GM19324 (cell line): ENCODE results near the gene PSD2.

Source experiments
- ATAC-seq: cut with Tn5 transposase; IDR thresholded peaks from one replicate; pipeline ENCODE4 v1.9.1; 2021; ENCODE audit warnings: mild to moderate bottlenecking, moderate library complexity; ENCODE audit not compliant: unreplicated experiment, low FRiP score

Gene PSD2

DNA sequence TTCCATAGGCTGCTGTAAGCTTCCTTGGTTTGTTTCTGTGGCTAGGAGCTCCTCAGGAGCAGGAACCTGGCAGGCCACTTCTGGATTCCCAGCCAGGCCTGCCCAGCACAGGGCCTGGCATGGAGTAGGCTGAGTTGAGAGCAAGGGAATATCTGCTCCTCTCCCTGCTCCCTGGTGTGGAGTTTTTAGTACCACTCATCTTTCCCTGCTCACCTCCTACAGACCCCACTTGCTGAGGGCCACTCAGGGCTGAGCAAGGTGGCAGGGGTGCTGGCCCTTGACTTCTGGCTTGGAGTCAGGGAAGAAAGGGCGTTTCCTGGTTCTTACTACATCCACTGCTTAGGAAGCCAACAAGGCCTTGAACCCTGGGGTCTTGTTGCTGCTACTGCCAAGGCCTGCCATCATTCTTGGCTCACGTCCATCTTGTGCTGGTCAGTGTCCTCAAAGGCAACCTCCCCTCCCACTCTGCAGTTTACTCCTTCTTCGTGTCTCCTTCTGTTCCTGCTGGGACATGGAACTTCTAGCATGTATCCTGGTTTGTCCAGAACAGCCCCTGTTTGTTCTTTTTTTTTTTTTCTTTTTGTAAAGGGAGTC, 54.9 kb downstream of the PSD2 start:
- no peak for ATAC-seq

DNA sequence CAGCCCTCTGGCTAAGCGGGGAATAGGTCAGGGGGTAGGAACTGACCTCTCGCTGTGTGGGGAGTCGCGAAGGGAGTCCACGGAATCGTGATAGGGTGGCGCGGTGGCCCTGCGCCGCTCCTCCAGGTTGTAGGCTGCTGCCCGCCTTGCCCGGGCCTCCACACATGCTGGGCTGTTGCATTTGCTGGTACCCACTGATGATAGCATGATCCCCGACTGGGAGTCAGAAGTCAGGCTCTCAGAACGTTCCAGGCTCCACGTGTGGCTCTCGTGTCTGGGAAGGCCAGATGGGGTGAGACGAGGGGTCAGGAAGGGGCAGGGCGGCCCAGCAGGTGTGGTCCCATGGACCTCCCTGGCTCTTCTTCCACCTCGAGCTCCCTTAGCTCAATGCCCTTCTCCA, 56.0 kb downstream of the PSD2 start:
- ATAC-seq, result no peak

DNA sequence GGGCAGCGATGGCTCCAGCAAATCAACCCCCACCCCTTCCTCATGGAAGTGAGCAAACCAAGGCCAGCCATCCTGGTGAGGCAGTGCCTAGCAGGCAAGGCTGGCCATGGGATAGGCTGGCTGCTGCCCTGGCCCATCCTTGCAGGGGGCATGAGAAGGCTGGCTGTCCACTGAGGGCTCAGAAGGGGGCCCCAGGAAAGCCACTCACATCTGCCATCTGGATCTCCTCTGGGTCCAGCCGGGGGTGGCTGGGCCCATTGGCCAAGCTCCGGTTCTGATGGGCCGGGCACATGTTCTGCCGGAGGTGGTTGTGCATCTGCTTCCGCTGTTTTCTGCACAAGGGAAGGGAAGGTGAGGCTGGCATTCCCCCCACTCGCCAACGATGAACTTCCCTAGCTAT, 57.1 kb downstream of the PSD2 start:
- ATAC-seq, result no peak

DNA sequence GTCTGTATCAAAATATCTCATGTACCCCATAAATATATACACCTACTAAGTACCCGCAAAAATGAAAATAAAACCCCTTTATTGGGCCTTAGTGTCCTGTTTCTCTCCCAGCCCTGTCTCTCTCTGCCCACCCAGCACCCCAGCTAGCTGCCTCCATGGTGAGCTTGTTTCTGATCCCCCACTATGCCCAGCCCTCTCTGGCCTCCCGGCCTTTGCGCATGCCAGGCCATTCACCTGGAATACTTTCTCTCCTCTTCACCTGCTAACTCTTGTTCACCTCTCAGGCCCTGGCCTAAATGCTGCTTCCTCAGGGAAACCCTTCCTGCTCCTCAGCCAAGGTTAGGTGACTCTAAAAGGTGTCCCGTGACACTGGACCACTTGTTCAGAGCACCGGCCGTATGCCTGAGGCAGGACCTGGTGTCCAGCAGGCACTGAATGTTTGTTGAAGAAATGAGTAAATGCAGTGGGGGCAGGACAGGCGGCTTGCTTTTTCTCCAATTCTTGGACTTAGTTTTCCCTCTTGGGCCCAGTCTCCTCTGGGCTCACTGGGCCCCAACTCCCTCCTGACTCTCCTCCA, 58.5 kb downstream of the PSD2 start:
- ATAC-seq, result no peak

DNA sequence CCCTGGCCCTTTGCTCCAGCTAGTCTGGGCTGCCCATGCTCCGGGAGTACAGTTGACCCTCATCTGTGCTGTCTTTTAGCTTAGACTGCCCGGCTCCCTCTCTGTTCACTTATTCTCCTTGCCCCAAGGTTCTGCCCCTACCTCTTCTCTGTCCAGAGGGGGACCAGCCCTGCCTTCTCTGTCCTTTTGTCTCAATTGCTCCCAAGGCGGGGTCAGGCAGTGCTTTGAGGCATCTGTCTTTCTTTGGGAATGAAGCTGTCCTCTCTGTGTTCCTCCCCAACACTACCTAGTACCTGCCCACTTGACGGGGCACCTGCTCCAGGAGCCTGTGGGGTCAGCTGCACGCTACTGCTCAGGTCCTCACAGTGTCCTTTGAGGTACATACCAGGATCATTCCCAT, 59.3 kb downstream of the PSD2 start:
- no peak for ATAC-seq

DNA sequence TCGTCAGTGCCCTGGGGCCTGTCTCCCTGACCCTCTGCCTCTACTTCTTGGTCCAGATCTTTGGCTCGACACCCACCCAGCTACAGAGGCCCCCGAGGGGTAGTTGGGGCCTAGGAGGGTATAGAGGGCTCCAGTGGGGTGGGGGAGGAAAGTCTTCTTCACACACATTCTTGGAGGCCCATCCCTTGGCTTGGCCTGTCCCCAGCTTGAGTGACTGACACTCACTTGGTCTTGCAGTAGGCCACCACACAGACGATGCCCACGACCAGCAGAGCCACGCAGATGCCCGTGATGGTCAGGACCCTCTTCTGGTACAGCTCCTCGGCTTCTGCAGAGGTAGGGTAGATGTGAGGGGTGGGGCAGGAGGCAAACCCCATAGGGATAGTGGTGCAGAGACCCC, 59.8 kb downstream of the PSD2 start:
- no peak for ATAC-seq

DNA sequence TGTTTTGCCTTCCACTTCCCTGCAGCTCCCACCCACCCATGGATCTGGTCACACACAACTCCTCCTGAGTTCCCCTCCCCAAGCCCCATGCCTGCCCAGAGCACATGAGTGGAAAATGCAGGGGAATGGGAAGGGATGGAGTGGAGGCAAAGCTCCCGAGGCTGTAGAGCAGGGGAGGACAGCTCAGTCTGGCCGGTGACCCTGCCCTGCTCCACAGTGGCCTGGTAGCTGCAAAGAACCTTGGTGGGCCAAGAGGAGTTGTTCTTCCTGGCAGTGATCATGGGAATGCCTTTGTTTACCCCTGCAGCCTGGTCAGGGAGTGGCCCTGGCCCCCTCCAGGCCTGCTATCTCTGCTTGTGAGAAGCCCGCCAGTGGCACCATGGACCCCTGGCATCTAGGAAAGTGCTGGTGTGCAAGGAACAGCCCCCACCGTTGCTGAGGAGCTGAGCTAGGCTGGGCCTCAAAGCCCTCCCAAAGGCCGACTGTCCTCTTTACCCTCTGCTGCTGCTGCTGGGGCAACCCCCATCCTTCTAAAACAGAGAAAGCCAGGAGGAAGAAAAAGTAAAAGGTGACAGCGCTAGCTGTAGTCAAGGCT, 60.4 kb downstream of the PSD2 start:
- no peak for ATAC-seq

DNA sequence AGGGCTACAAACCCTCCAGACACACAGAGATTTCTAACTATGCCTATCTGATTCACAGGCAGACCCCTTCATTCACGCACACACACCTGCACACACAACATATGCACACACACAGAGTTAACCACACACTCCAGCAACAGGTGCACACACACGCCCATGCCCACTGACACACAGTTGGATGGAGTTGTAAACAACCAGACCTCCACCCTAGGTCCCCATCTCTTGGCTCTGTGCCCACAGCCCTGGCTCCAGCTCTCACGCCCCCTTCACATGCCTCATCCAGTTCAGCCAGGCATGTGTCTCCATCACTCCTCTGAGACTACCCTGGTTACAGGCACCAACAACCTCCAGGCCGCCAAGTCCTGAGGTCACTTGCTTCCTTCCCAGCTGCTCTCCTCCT, 61.1 kb downstream of the PSD2 start:
- ATAC-seq, result no peak

DNA sequence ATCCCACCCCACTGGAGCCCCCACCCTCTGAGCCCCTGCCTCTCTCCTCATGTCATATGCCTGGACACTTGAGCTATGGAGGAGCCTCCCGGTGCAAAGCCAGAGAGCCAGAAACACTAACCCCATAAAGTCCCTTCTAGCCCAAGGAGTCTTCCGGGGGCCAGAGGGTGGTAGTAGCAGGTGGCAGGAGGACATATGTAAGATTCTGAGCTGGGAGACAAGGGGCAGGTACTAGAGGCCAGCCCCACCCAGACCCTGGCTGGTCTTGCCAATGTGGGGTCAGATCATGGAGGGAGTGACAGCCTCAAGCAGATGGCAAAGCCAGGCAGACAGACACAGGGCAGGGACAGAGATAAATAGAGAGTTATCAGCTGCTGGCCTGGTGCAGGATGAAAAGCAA, 63.4 kb downstream of the PSD2 start:
- ATAC-seq, result no peak

DNA sequence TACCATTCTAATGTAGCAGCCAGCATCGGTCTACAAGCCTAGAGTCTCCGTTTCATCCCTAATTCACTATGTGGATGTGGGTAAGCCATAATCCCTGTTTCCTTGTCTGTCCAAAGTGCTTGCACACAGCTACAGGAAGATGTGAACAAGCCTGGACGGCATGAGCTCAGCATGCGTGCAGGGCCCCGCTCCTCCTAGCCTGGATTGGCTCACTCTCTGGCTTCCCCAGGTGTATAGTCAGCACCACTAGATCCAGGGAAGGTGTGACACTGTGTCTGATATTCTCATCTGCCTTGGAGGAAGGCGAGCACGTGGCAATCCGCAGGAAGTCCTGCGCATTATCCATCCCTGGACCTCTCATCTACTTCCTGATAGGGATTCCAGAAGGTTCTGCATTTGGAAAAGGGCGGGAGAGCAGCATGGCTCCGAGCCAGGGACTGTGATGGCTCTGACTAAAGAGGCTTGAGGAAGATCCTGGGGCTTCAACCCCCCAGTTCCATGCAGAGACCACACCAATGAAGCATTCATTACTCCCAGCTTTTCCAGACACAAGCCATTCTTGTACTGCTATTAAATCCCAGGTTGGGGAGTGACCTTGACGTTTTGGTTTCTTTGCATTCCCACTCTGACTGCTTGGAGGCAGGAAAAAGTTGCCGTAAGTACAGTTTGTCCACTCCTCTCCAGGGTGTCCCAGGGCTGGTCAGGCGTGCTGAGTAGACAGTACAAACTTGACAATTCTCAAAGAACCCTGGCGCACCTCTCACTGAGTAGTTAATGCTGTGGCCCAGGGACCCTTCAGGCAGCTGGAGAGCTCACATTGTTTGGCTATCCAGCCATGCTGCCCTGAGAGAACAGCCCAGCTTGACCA, 65.6 kb downstream of the PSD2 start:
- ATAC-seq, result no peak

DNA sequence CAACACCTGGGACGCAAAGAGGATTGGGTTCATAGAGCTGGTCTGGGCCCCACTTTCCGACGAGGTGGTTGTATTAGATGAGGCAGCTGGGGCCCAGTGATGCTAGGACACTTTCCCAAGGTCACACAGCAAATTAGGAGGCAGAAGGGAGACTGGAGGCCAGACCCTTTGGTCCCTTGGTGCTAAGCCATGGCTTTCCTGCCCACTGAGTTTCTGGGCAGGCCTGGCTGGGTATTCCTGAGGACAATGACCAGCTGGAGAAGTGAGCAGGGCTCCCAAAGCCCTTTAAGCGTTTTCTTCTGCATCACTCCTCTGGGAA, 66.2 kb downstream of the PSD2 start:
- ATAC-seq, result no peak

DNA sequence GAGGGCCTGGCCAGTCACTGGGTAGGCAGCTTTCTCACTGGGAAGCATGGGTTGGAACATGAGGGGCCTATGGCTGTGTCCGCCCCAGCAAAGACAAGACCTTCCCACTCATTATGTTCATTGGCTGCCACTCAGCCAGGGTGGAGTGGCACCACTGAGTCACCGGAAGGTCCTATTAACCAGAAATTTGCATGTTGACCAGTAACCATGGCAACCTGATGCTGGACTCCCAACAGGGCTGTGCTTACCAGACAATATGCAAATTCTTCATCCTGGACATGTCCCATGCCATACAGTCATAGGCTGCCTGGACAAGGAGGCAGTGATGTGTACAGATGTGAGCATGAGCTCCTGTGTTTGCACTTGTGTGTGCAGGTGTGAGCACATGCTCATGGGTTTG, 66.7 kb downstream of the PSD2 start:
- ATAC-seq, result no peak

DNA sequence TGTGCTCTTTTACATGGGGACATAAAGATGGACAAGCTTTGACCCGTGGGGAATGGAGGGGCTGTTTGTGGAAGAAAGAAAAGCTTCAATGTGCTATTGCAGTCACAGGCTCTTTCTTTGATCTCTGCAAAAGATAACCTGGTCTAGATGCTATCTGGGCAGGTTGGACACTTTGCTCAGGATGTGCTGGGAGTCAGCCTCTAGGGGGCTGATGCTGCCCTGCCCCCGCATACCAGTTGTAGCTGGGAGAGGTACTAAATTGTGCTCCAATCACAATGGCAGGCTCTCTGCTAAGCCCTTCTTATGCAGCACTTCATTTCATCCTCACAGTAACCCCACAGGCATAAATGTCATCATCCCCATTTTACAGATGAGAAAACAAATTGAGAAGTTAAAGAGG, 67.2 kb downstream of the PSD2 start:
- no peak for ATAC-seq

DNA sequence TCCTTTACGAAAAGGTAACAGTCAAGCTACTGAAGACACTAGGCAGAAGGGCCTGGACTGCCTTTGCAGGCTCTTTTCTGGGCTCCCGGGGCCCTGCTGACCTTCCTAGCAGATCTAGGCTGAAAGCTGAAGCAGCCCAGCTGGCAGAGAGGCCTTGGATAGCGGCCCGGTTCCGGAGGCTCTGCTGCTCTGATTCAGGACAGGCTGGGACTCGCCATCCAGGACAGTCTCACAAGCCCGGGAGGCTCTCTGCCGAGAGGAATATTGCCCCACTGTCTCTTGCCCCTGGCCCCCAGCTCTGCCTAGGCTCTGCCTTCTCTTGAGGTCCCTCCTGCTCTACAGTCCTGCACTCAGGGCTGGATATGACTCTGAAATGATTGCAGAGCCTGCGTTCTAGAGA, 67.8 kb downstream of the PSD2 start:
- ATAC-seq, result no peak

DNA sequence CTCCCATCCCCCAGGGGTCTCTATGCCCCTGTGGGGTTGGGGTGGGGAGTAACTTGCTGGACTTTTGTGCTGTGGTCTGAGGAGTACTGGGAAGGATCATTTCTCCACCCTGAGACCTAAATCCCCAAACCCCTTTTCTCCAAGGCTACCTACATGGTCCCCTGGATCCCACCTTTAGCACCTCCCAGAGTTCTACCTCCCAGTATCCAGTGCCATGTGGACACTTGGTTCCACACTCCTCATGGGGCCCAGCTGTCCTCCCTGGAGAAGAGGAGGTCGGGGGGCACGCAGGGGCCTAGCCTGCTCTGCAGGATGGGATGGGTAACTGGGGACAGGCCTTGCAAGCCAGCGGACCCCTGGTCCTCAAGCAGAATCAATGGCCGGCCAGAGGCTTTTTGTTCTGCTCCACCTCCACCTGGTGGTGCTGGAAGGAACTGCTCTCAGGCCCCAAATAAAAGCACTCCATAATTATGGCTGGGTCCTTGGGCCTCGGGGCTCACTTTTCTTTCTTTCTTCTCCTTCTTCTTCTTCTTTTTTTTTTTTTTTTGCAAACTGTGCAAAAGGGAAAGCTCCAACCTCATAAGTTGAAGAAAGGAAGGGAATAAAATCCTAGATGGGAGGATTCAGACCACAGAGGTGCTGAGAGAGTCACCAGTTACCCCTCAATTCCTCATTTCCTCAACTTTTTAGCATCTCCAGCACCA, 68.4 kb downstream of the PSD2 start:
- ATAC-seq, result no peak

DNA sequence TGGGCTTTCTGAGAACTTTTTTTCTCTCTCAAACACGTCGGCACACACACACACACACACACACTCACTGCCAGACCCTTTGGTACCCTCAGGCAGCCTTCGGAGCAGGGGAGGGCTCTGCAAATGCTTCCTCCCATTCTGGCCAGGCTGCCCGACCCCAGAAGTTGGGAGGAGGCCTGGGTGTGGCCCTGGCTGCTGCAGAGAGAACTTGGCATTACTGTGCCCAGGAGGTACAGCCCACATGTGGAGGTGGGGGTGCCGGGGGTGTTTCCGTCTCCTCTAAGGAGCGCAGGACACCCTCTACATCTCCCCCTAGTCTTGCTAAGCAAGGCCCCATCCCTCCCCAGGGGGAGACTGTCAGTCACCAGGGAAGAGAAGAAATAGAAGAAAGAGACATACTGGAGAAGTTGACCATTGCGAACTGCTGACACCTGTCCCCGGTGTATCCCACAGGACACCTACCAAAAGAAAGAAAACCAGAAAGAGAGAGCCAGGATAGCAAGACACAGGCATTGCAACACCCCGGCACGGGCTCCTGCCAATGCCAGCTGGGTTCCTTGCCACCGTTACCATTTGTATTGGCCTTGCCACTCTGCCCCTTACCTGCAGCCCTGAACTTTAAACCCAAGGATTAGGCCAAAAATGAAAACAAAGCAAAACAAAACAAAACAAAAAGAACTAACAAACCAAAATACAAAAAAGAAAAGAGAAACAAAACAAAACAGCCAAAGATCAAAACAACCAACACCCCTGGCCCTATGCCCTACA, 69.3 kb downstream of the PSD2 start:
- no peak for ATAC-seq

DNA sequence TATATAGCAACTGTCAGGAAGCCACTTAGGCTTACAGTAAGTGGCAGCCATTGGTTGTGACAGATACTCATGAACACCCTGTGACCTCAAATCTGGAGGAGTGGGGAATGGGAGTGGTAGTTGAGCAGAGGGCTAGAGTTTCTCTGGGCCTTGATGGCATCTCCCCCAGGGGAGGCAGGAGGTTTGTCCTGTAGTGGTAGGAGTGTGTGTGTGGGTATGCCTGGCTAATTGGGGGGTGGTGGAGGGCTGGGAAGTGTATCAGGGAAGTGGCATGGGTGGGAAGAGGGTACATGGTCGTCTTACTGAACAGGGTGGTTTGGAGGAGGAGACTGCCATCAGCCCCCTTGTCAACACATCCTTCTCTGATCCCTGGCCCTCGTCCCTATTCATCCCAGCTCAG, 71.5 kb downstream of the PSD2 start:
- ATAC-seq, result no peak

DNA sequence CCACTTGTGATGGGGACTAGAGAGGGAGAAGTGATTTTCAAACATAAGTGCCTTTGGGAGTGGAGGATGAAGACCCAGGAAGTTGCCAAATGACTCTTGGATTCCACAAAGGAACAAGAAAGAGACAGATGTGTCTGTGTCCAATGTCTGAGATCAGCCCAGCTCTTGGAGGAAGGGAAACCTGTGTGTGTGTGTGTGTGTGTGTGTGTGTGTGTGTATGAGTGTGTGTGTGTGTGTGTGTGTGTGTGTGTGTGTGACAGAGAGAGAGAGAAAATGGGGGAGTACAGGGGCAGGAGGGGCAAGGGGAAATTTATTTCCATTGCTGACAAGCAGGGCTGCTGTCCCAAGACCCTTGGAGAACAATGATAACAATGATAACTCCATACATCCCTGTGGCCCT, 72.0 kb downstream of the PSD2 start:
- ATAC-seq, result no peak

DNA sequence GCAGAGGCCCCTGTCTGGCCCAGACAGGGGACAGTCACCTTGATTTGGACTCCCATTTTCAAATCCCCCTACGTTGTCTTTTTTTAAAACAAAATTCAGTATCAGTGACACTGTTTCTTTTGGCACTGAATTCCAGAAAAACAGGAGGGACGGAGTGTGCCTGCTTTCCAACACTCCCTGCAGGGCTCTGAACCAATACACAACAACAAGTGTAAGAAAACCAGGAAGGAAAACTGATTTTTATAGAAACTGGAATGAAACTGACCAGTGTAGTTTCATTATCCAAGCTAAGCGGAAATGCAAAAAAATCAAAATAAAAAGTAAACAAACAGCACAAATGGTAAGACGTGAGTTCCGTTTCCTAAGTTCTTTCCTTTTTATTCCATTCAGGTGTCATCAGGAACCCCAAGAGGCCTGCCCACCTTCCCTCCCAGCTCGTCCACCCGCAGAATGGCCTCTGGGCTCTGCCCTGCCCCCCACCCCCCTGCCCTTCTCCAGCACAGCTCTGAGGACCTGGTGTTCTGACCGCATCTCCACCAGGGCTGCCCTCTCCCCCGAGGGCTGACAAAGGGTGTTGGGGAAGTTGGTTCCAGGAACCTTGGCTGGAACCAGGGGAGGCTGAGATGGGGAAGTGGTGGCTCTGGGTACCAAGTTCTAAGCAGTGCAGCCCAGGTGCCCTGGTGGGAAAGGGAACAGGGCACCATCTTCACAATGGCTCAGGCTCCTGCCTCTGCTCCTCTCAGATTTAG, 73.6 kb downstream of the PSD2 start:
- ATAC-seq, result no peak

DNA sequence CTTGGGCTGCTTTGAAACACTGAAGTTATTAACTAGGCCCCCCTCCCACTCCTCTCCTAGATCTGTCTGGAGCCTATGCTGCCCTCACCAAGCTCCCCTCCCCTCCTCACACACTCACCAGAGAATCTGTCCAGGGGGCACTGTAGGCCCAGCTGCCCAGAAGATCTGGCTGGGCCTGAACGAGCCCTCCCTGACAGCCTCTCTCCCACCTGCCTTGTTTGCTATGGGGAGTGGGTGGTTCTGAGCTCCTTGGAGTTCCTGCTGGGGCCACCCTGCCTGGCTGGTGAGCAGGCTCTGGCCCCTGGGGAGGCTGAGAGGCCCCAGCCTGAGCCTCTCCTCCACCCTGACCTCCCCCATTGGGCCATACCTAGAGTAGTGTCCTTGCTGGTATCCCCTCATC, 75.1 kb downstream of the PSD2 start:
- ATAC-seq, result no peak
